ENCODE data around the gene MRPL9.

The MRPL9 gene

DNA sequence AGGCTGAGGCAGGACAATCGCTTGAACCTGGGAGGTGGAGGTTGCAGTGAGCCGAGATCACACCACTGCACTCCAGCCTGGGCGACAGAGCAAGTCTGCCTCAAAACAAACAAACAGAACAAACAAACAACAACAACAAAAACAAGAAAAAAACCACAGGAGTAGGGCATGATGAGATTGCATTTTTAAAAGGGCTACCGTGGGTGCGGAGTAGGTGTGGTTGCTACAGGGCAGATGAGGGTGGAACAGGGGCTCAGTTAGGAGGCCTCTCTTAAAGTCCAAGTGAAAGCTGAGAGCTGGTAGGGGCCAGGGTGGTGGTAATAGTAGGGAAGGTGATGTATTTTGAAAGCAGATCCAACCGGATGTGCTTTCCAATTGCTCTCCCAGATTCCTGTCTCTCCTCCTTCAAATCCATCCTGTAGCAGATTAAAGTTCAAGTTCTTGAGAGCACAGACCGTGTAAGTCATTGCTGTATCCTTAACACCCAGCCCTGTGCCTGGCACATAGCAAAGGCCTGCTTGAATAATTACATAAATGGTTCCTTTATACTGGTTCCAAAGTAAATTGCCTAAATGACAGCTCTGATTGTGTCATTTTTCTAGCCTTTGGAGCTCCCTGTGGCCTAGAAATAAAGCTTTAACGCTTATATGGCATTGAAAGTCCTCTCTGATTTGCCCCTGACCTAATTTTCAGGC lies 46.1 kb upstream of the MRPL9 start:
- H3K36me3 ChIP-seq (ENCODE audit: low read length), result no peaks in the 10 kb centered on the region
- H3K9me3 ChIP-seq (ENCODE audit: insufficient read depth, low read length), result no peaks in the 10 kb centered on the region
- no peak overlapping the region for H2AFZ ChIP-seq (ENCODE audit: low read depth, low read length, severe bottlenecking)
- H3K79me2 ChIP-seq (ENCODE audit: insufficient read depth, low read length), result no peaks in the 10 kb centered on the region
- no peaks in the 10 kb centered on the region for H3K27me3 ChIP-seq (ENCODE audit: low read length)
- no peak overlapping the region for H3K27ac ChIP-seq (ENCODE audit: low read depth, low read length)
- no peak overlapping the region for H3K4me2 ChIP-seq (ENCODE audit: low read depth, low read length, poor library complexity, severe bottlenecking)
- no peak overlapping the region for H3K9ac ChIP-seq (ENCODE audit: low read length)
- H4K20me1 ChIP-seq (ENCODE audit: low read depth, low read length), result no peaks in the 10 kb centered on the region
- TF ChIP-seq EZH2phosphoT487 (conservative IDR thresholded peaks at IDR 0.05; ENCODE audit: low read length), result no peak
- TF ChIP-seq, protein P1, sequence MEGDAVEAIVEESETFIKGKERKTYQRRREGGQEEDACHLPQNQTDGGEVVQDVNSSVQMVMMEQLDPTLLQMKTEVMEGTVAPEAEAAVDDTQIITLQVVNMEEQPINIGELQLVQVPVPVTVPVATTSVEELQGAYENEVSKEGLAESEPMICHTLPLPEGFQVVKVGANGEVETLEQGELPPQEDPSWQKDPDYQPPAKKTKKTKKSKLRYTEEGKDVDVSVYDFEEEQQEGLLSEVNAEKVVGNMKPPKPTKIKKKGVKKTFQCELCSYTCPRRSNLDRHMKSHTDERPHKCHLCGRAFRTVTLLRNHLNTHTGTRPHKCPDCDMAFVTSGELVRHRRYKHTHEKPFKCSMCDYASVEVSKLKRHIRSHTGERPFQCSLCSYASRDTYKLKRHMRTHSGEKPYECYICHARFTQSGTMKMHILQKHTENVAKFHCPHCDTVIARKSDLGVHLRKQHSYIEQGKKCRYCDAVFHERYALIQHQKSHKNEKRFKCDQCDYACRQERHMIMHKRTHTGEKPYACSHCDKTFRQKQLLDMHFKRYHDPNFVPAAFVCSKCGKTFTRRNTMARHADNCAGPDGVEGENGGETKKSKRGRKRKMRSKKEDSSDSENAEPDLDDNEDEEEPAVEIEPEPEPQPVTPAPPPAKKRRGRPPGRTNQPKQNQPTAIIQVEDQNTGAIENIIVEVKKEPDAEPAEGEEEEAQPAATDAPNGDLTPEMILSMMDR (IDR thresholded peaks at IDR 0.05; ENCODE audit: insufficient read depth, low read length, poor library complexity, severe bottlenecking), result no peak
- no peaks in the 10 kb centered on the region for H3K9me2 ChIP-seq (replicated peaks; ENCODE audit: insufficient read depth, low read length)
- H3F3A ChIP-seq (ENCODE audit: insufficient read depth), result no peaks in the 10 kb centered on the region
- no peak overlapping the region for H3K4me3 ChIP-seq (ENCODE audit: insufficient read depth, low read length, poor library complexity, severe bottlenecking)

DNA sequence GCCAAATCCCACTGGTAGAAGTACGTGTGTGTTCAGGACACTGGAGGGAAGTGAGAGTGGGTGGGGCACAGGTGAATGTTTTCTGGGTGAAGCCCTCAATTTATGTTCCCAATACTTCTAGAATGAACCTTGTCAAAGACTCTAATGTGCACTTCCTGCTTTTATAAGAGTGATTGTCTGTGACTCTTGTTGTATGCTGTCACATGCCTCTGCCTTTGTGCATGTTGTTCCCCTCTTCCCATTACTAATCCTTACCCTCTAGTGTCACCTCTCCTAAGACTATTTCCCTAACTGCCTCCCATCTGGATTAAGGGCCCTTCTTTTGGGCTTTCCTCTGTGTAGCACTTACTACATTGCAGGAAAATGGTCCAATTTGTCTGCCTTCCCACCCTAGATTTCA lies 44.5 kb upstream of the MRPL9 start:
- Histone ChIP-seq H3K27ac (ENCODE audit: low read depth, low read length) (no peak overlapping the region), H3K4me2 (ENCODE audit: low read depth, low read length, poor library complexity, severe bottlenecking) (no peak overlapping the region)

DNA sequence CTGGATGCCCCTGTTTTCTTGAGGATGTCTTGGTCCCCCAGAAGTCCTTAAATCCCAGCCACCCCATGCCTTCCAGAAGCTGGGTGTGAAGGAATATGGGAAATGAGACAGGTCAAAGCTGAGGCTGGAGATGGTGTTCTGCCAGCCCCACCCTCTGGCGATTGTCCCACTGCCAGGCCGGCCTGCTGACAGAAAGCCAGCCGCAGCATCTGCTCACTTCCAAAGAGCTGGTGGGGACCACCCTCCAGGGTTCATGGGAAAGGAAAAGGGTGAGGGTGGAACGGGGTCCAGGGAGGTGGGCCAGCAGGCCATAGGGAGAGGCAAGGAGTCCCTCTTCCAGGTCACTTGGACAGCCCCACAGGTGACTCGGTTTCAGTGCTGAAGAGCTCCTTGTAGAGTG lies 43.8 kb upstream of the MRPL9 start:
- Histone ChIP-seq H3K36me3 (ENCODE audit: low read length) (no peaks in the 10 kb centered on the region), H4K20me1 (ENCODE audit: low read depth, low read length) (no peaks in the 10 kb centered on the region), H3K79me2 (ENCODE audit: insufficient read depth, low read length) (no peaks in the 10 kb centered on the region), H2AFZ (ENCODE audit: low read depth, low read length, severe bottlenecking) (no peak overlapping the region), H3K4me3 (ENCODE audit: insufficient read depth, low read length, poor library complexity, severe bottlenecking) (no peak overlapping the region), H3K27ac (ENCODE audit: low read depth, low read length) (no peak overlapping the region), H3K27me3 (ENCODE audit: low read length) (no peaks in the 10 kb centered on the region), H3K9ac (ENCODE audit: low read length) (no peak overlapping the region), H3K9me3 (ENCODE audit: insufficient read depth, low read length) (no peaks in the 10 kb centered on the region), H3K4me2 (ENCODE audit: low read depth, low read length, poor library complexity, severe bottlenecking) (no peak overlapping the region), H3K9me2 (replicated peaks; ENCODE audit: insufficient read depth, low read length) (no peaks in the 10 kb centered on the region), H3F3A (ENCODE audit: insufficient read depth) (no peaks in the 10 kb centered on the region)
- TF ChIP-seq, protein P1 (IDR thresholded peaks at IDR 0.05; ENCODE audit: insufficient read depth, low read length, poor library complexity, severe bottlenecking), result no peak
- TF ChIP-seq EZH2phosphoT487 (conservative IDR thresholded peaks at IDR 0.05; ENCODE audit: low read length), result no peak

More for the DNA sequence above, 44.5 kb upstream of the MRPL9 start:
- H3K79me2 ChIP-seq (ENCODE audit: insufficient read depth, low read length), result no peaks in the 10 kb centered on the region
- no peaks in the 10 kb centered on the region for H3K27me3 ChIP-seq (ENCODE audit: low read length)
- H3K9me3 ChIP-seq (ENCODE audit: insufficient read depth, low read length), result no peaks in the 10 kb centered on the region
- H3K4me3 ChIP-seq (ENCODE audit: insufficient read depth, low read length, poor library complexity, severe bottlenecking), result no peak overlapping the region
- H3F3A ChIP-seq (ENCODE audit: insufficient read depth), result no peaks in the 10 kb centered on the region
- TF ChIP-seq, protein P1 (IDR thresholded peaks at IDR 0.05; ENCODE audit: insufficient read depth, low read length, poor library complexity, severe bottlenecking), result no peak
- no peak for TF ChIP-seq EZH2phosphoT487 (conservative IDR thresholded peaks at IDR 0.05; ENCODE audit: low read length)
- no peak overlapping the region for H3K9ac ChIP-seq (ENCODE audit: low read length)
- H3K36me3 ChIP-seq (ENCODE audit: low read length), result no peaks in the 10 kb centered on the region
- no peaks in the 10 kb centered on the region for H3K9me2 ChIP-seq (replicated peaks; ENCODE audit: insufficient read depth, low read length)
- no peaks in the 10 kb centered on the region for H4K20me1 ChIP-seq (ENCODE audit: low read depth, low read length)
- H2AFZ ChIP-seq (ENCODE audit: low read depth, low read length, severe bottlenecking), result no peak overlapping the region
